HG03442 (cell line): ENCODE measurements around the gene NRP1.

Experiments
- ATAC-seq: cut with Tn5 transposase; IDR thresholded peaks from one replicate; pipeline ENCODE4 v1.9.1; 2021; ENCODE audit warnings: mild to moderate bottlenecking, moderate library complexity; ENCODE audit not compliant: unreplicated experiment

Gene NRP1

GRCh38 chr10:33133557-33133956 is 200.9 kb downstream of the NRP1 start:
- no peak for ATAC-seq

GRCh38 chr10:33132626-33133025 is 201.8 kb downstream of the NRP1 start:
- ATAC-seq = no peak

GRCh38 chr10:33129996-33130386 is 204.5 kb downstream of the NRP1 start:
- no peak for ATAC-seq

GRCh38 chr10:33129141-33129995 is 205.1 kb downstream of the NRP1 start:
- ATAC-seq = no peak

- no peak for ATAC-seq
Measured at GRCh38 chr10:33127622-33128021, 206.8 kb downstream of the NRP1 start.
